OCI-LY3 (cell line): Measurements from ENCODE around the gene GAK.

Experiments used
- H2AFZ ChIP-seq: fragments of 200-600, 300-600 bp; shearing (Covaris generic); 2 replicates; pipeline ENCODE4 v1.6.0; 2014; ENCODE audit warnings: antibody characterized with exemption, low read depth, low read length
- H3K27ac ChIP-seq: fragments of 200-600, 300-600 bp; sonication (generic); 2 replicates; pipeline ENCODE4 v1.5.1; 2014; ENCODE audit warnings: mild to moderate bottlenecking, low read length, moderate library complexity, mixed read lengths
- H3K27me3 ChIP-seq: fragments of 200-600, 300-600 bp; sonication (generic); 2 replicates; pipeline ENCODE4 v1.6.1; 2014; ENCODE audit warnings: low read depth, low read length, mixed read lengths
- H3K36me3 ChIP-seq: fragments of 200-600, 300-600 bp; sonication (generic); replicated peaks from 2 replicates; pipeline ENCODE3; 2014; ENCODE audit warnings: low read depth, low read length, mixed read lengths
- H3K4me1 ChIP-seq: fragments of 300-600, 200-600 bp; sonication (generic); 2 replicates; pipeline ENCODE4 v1.6.1; 2014; ENCODE audit warnings: low read length, mixed read lengths
- H3K4me2 ChIP-seq: fragments of 200-600, 300-600 bp; sonication (generic); 2 replicates; pipeline ENCODE4 v1.6.1; 2014; ENCODE audit warnings: low read length, mixed read lengths
- H3K4me3 ChIP-seq: fragments of 300-600, 200-600 bp; sonication (generic); 2 replicates; pipeline ENCODE4 v1.5.1; 2014; ENCODE audit warnings: antibody characterized with exemption, mild to moderate bottlenecking, low read length, moderate library complexity
- H3K79me2 ChIP-seq: fragments of 300-600, 200-600 bp; shearing (Covaris generic); 2 replicates; pipeline ENCODE4 v1.6.1; 2014; ENCODE audit warnings: mild to moderate bottlenecking, low read length, mixed read lengths
- H3K9ac ChIP-seq: fragments of 300-600, 200-600 bp; shearing (Covaris generic); 2 replicates; pipeline ENCODE4 v1.6.0; 2014; ENCODE audit warnings: mild to moderate bottlenecking, low read length, moderate library complexity
- H3K9me3 ChIP-seq: fragments of 200-600, 300-600 bp; shearing (Covaris generic); 2 replicates; pipeline ENCODE4 v1.6.1; 2014; ENCODE audit warnings: low read length, mixed read lengths; ENCODE audit not compliant: insufficient read depth
- H4K20me1 ChIP-seq: fragments of 200-600, 300-600 bp; sonication (generic); 2 replicates; pipeline ENCODE4 v1.6.1; 2016; ENCODE audit warnings: low read length, mixed read lengths; ENCODE audit not compliant: insufficient read depth
- EZH2phosphoT487 ChIP-seq: fragments of 200-600 bp; shearing (Covaris generic); IDR thresholded peaks from 2 replicates; pipeline ENCODE4 v1.6.1; 2018; ENCODE audit warnings: antibody characterized with exemption, mixed run types, low read depth
- TF ChIP-seq, protein P1 (sequence below): fragments of 200-600, 300-600 bp; sonication (generic); IDR thresholded peaks from 2 replicates; pipeline ENCODE4 v1.5.1; 2014; ENCODE audit warnings: antibody characterized with exemption, low read length, low read depth

GAK gene

DNA sequence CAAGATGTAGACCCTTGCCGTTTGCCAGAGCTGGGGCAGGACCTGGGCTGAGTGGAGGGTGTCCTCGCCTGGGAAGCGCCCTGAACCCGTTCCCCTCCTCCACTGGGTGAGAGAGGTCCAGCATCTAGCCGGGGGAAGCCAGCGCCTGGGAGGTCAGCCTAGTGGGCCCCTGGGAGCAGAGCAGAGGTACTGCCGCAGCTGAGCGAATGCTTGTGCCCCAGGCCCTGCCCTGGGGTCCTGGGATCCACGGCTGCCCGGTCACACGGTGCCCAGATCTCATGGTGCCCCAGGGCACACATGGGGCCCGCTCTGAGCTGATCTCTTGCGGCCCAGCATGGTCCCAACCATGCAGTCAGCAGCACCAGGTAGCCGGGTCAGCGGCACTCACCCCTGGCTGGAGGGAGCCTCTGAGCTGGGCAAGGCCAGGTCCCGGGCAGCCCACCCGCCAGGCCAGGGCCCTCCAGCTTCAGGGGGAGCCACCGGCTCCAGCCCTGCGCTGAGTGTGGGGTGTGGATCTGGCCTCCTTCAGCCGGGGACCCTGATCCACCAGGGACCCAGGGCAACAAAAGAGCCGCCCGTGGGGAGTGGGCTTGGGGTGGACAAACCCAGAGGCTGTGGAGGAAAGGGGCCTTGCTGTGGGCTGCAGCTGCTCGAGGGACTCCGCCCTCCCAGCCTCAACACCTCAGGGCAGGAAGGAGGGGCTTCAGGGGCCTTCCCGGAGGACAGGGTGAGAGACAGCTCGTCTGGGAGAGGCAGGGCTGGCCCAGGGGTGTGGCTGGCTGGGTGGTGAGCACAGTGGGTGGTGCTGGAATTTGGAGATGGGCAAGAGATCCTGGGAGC is 102.1 kb downstream of the GAK start:
- TF ChIP-seq EZH2phosphoT487 = no peak
- TF ChIP-seq, protein P1, sequence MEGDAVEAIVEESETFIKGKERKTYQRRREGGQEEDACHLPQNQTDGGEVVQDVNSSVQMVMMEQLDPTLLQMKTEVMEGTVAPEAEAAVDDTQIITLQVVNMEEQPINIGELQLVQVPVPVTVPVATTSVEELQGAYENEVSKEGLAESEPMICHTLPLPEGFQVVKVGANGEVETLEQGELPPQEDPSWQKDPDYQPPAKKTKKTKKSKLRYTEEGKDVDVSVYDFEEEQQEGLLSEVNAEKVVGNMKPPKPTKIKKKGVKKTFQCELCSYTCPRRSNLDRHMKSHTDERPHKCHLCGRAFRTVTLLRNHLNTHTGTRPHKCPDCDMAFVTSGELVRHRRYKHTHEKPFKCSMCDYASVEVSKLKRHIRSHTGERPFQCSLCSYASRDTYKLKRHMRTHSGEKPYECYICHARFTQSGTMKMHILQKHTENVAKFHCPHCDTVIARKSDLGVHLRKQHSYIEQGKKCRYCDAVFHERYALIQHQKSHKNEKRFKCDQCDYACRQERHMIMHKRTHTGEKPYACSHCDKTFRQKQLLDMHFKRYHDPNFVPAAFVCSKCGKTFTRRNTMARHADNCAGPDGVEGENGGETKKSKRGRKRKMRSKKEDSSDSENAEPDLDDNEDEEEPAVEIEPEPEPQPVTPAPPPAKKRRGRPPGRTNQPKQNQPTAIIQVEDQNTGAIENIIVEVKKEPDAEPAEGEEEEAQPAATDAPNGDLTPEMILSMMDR = no peak
- Histone ChIP-seq H3K9me3 (no peaks in the 10 kb centered on the region), H3K79me2 (no peaks in the 10 kb centered on the region), H3K9ac (no peak overlapping the region), H3K36me3 (no peaks in the 10 kb centered on the region), H3K4me2 (no peak overlapping the region), H2AFZ (no peak overlapping the region), H3K4me1 (no peaks in the 10 kb centered on the region), H3K27ac (no peak overlapping the region), H3K27me3 (no peaks in the 10 kb centered on the region), H3K4me3 (no peak overlapping the region), H4K20me1 (no peaks in the 10 kb centered on the region)

DNA sequence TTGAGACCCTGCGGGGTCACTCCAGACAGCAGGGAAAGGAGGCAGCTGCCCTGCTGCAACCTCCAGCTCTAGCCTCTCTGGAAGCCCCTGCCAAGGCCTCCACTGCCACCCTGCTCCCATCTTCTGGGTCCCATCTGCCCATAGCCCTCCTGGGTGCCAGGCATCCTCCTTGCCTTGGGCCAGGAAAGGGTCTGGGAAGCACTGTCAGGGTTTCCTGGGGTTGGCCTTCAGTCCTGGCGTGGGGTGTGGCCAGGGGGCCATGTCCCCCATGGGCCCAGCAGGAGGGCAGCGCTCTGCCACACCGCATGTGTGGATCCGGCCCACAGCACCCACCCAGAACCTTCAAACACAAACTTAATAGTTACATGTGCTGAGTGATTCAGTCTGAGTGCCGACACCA is 102.8 kb downstream of the GAK start:
- no peak overlapping the region for H3K9ac ChIP-seq
- no peak overlapping the region for H3K4me3 ChIP-seq
- H3K27me3 ChIP-seq = no peaks in the 10 kb centered on the region
- H2AFZ ChIP-seq = no peak overlapping the region
- H3K4me2 ChIP-seq = no peak overlapping the region
- no peaks in the 10 kb centered on the region for H3K36me3 ChIP-seq
- no peaks in the 10 kb centered on the region for H4K20me1 ChIP-seq
- no peaks in the 10 kb centered on the region for H3K4me1 ChIP-seq
- no peaks in the 10 kb centered on the region for H3K79me2 ChIP-seq
- no peak for TF ChIP-seq EZH2phosphoT487
- TF ChIP-seq, protein P1 = no peak
- H3K9me3 ChIP-seq = no peaks in the 10 kb centered on the region
- H3K27ac ChIP-seq = no peak overlapping the region

DNA sequence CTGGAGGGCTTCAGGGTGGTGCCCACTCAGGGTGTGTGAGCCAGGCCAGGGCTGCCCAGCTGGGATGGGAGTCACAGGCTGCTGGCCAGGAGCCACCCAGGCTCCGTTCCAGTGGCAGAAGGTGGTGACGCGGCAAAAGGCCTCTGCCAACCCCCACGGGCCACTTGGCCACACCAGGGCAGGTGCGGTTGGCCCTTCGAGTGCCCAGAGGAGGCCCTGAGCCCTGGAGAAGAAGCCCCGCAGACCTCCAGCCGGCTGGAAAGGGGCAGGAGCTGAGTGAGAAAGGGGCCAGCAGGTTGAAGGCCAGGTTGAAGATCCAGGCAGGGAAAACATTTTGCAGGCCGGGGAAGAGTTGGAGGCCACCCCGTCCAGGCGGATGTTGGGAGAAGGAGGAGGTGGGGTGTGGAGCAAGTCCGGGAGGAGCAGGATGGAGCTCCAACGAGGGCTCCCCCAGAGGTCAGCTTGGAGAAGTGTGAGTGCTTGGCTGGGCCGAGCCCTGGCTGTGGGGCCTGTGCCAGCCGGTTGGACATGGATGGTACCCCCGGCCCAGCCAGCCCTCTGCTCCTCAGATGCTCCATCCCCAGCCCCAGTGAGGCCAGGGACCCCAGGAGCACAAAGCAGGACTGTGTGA is 103.4 kb downstream of the GAK start:
- Histone ChIP-seq H3K4me3 (no peak overlapping the region), H3K27me3 (no peaks in the 10 kb centered on the region), H3K27ac (no peak overlapping the region), H3K36me3 (no peaks in the 10 kb centered on the region), H3K9ac (no peak overlapping the region), H3K4me2 (no peak overlapping the region), H3K4me1 (no peaks in the 10 kb centered on the region), H2AFZ (no peak overlapping the region), H3K79me2 (no peaks in the 10 kb centered on the region), H3K9me3 (no peaks in the 10 kb centered on the region), H4K20me1 (no peaks in the 10 kb centered on the region)
- no peak for TF ChIP-seq EZH2phosphoT487
- TF ChIP-seq, protein P1 = no peak

DNA sequence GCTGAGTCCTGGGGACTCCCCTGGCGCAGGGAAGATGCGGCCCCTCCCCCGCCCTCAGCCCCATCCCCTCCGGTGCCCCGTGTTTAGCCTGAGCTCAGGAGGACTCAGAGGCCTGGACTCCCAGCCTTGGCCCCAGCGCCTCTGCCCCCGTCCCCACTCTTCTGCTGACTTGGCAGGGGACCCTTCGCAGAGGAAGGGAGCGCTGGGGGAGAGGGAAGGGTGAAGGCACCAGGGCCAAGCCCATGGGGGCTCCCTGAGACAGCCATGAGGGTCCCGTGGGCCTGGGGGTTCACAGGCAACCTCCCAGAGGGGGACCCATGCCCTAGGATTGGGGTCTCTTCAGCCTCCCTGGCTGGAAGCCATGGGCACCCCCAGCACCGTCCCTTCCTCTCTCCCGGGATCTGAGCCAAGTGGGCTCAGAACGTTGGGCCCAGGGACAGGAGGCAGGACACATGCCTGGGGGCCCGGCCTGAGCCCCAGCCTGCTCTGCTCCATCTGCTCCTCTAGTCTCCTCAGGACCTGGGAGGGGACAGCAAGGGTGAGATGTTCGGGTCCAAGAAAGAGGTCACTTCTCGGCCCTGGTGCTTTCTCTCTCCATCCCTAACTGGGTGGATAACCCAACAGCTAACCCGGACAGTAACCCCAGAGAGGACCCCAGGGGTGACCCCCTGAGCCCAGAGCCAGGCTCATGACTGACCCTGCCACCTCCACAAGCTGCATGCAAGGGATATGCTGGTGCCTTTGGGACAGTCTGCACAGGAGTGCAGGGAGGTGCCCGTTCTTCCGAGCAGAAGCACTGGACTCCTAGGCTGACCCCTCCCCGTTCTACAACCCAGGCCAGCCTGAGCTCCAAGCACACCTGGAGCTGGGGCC is 104.7 kb downstream of the GAK start:
- Histone ChIP-seq H3K9me3 (no peaks in the 10 kb centered on the region), H3K36me3 (no peaks in the 10 kb centered on the region), H3K27ac (no peak overlapping the region), H3K27me3 (no peaks in the 10 kb centered on the region), H3K4me1 (no peaks in the 10 kb centered on the region), H4K20me1 (no peaks in the 10 kb centered on the region), H2AFZ (no peak overlapping the region), H3K9ac (no peak overlapping the region), H3K4me3 (no peak overlapping the region), H3K79me2 (no peaks in the 10 kb centered on the region), H3K4me2 (no peak overlapping the region)
- TF ChIP-seq, protein P1 = no peak
- TF ChIP-seq EZH2phosphoT487 = no peak
